ENCODE data around the gene SHISAL2A. TPM values are rescaled to one million over a fixed set of nuclear protein-coding genes. Genes with fewer than 3 reads are reported as not detected.

SHISAL2A gene
- total and polyA plus RNA-seq, 2 of the 13 experiments (the other 11 are each of a cell fraction or from before 2014, with no cell fraction given), result not detected

GRCh38 chr1:52651904-52652303 is 18.9 kb downstream of the SHISAL2A start (continued):
- TF ChIP-seq GRHL1 (CRISPR knock-in tag; conservative IDR thresholded peaks at IDR 0.05) (no peak), JDP2 (CRISPR knock-in tag; IDR thresholded peaks at IDR 0.05; ENCODE audit: borderline replicate concordance) (no peak), SPEN (CRISPR knock-in tag; IDR thresholded peaks at IDR 0.05; ENCODE audit: low read depth) (peak; percentile 49; the same call in 1 of the 2 replicates), HMGXB4 (CRISPR knock-in tag; IDR thresholded peaks at IDR 0.05; ENCODE audit: borderline replicate concordance in 1 of 2, low read depth in 1 of 2) (no peak), ZNF335 (CRISPR knock-in tag; IDR thresholded peaks at IDR 0.05) (no peak), ZNF766 (CRISPR knock-in tag; IDR thresholded peaks at IDR 0.05; ENCODE audit: borderline replicate concordance) (no peak), JARID2 (CRISPR knock-in tag; IDR thresholded peaks at IDR 0.05; ENCODE audit: insufficient replicate concordance) (no peak), ZFY (CRISPR knock-in tag; IDR thresholded peaks at IDR 0.05) (no peak), STAG1 (CRISPR knock-in tag; IDR thresholded peaks at IDR 0.05) (no peak), ARNT (IDR thresholded peaks at IDR 0.05) (no peak), KLF12 (CRISPR knock-in tag; IDR thresholded peaks at IDR 0.05; ENCODE audit: borderline replicate concordance) (no peak), ZXDC (CRISPR knock-in tag; IDR thresholded peaks at IDR 0.05) (no peak), POLR2A (IDR thresholded peaks at IDR 0.05; ENCODE audit: insufficient read depth in 1 of 2, low read depth in 2 of 2, low read length in 2 of 2) (peak in 1 of 2 experiments; percentile 60; a peak in 2 of 4 replicates), TOPORS (CRISPR knock-in tag; IDR thresholded peaks at IDR 0.05) (no peak), TAF15 (IDR thresholded peaks at IDR 0.05; ENCODE audit: low read depth, low read length, poor library complexity, severe bottlenecking) (no peak), RBFOX2 (IDR thresholded peaks at IDR 0.05; ENCODE audit: low read depth, low read length) (no peak), ZNF7 (CRISPR knock-in tag; IDR thresholded peaks at IDR 0.05) (no peak), ZSCAN21 (CRISPR knock-in tag; IDR thresholded peaks at IDR 0.05; ENCODE audit: borderline replicate concordance) (no peak), E2F5 (CRISPR knock-in tag; conservative IDR thresholded peaks at IDR 0.05) (no peak), ZBTB3 (CRISPR knock-in tag; IDR thresholded peaks at IDR 0.05; ENCODE audit: borderline replicate concordance, low read depth) (no peak), PAF1 (CRISPR knock-in tag; IDR thresholded peaks at IDR 0.05) (no peak)

All from HepG2 (cell line).